Measurements from ENCODE around the gene GSKIP.

- TF ChIP-seq POLR2AphosphoS5 (IDR thresholded peaks at IDR 0.05) = peak; percentile 88
- TF ChIP-seq CTCF (IDR thresholded peaks at IDR 0.05; ENCODE audit: poor library complexity, severe bottlenecking) = no peak
- no peak for TF ChIP-seq RAD21 (conservative IDR thresholded peaks at IDR 0.05)
- TF ChIP-seq REST (IDR thresholded peaks at IDR 0.05; ENCODE audit: borderline replicate concordance) = peak; percentile 59
- no peak for TF ChIP-seq EZH2 (IDR thresholded peaks at IDR 0.05; ENCODE audit: borderline replicate concordance, insufficient read depth, low read length, poor library complexity, severe bottlenecking)
- TF ChIP-seq TAF1 (IDR thresholded peaks at IDR 0.05; ENCODE audit: low read depth) = no peak
- TF ChIP-seq EP300 (conservative IDR thresholded peaks at IDR 0.05; ENCODE audit: poor library complexity, severe bottlenecking) = peak; percentile 28
These were observed at the start of gene GSKIP, which contains the start of gene ATG2B for GRCh38 chr14:96362965-96363750.

Measured in neural cell (in vitro differentiated cells).